HUES64 (cell line): ENCODE results near the gene ZNF23. TPM values are rescaled to one million over a fixed set of nuclear protein-coding genes. Genes with fewer than 3 reads are reported as not detected.
"Not testable (repeated sequence)": the region's sequence is repeated elsewhere in the genome, so short reads cannot be mapped to it uniquely, and the experiment has no call there.

Source experiments
- H3K27ac ChIP-seq: 2 replicates; pipeline ENCODE4 v1.7.0; 2013; ENCODE audit warnings: low read depth, low read length, inconsistent platforms
- H3K27me3 ChIP-seq: 2 replicates; pipeline ENCODE4 v1.6.1; 2013; ENCODE audit warnings: mild to moderate bottlenecking, low read length; ENCODE audit not compliant: insufficient read depth
- H3K36me3 ChIP-seq: 2 replicates; pipeline ENCODE4 v1.6.1; 2013; ENCODE audit warnings: mild to moderate bottlenecking, low read length; ENCODE audit not compliant: insufficient read depth
- H3K4me1 ChIP-seq: 2 replicates; pipeline ENCODE4 v1.6.1; 2013; ENCODE audit warnings: mild to moderate bottlenecking, low read length, moderate library complexity; ENCODE audit not compliant: insufficient read depth
- H3K4me3 ChIP-seq: 2 replicates; pipeline ENCODE4 v1.5.1; 2013; ENCODE audit warnings: mild to moderate bottlenecking, low read length, moderate library complexity
- H3K9ac ChIP-seq: 2 replicates; pipeline ENCODE4 v1.6.1; 2013; ENCODE audit warnings: mild to moderate bottlenecking, low read depth, low read length
- H3K9me3 ChIP-seq: 2 replicates; pipeline ENCODE4 v1.6.1; 2013; ENCODE audit warnings: low read depth, low read length; ENCODE audit not compliant: insufficient read depth
- WGBS: fragments of 150-250, 120-280 bp; methylation state at CpG from one replicate; pipeline ENCODE4 v1.1.7; 2013; ENCODE audit warnings: missing lambda C conversion rate; 5-methylcytosine and 5-hydroxymethylcytosine counted together
- polyA plus RNA-seq, 2 experiments: library from polyadenylated mRNA; stranded (reverse); fragments of 50-300 nt; gene quantifications; one replicate each; pipeline ENCODE4 v1.2.3, GENCODE V29; 2013

Gene ZNF23
- polyA plus RNA-seq (2013, experiment 1 of 2), result 6.2 TPM
- polyA plus RNA-seq (2013, experiment 2 of 2), result 8.7 TPM

GRCh38 chr16:71461686-71462648, at the start of gene ZNF23:
TSS of gene ZNF23 (minus strand) at chr16:71462247. CDS start at chr16:71456796, 5,451 bp downstream.
- Histone ChIP-seq H3K36me3 (no peaks in the 10 kb centered on the region), H3K9me3 (no peaks in the 10 kb centered on the region), H3K27me3 (no peaks in the 10 kb centered on the region), H3K4me3 (peak within 1 kb of the TSS; percentile 98), H3K4me1 (peaks cover 13% of the 10 kb centered on the region; the same call in 1 of the 2 replicates), H3K9ac (peak within 1 kb of the TSS; percentile 95), H3K27ac (peak within 1 kb of the TSS; percentile 72)
- WGBS, result under 1% methylated on average over 50 of the region's 52 CpGs

- Histone ChIP-seq H3K9ac (no peak overlapping the region), H3K9me3 (0 out of 2 replicates have a peak, but pooled peaks cover 3% of the 10 kb centered on the region), H3K27me3 (no peaks in the 10 kb centered on the region), H3K27ac (no peak overlapping the region), H3K36me3 (no peaks in the 10 kb centered on the region), H3K4me3 (no peak overlapping the region), H3K4me1 (no peaks in the 10 kb centered on the region)
- 78% methylated on average over 1 of the region's 1 CpG for WGBS
Measured at GRCh38 chr16:71507061-71507460, 45.0 kb upstream of the ZNF23 start.

- Histone ChIP-seq H3K36me3 (no peaks in the 10 kb centered on the region), H3K27ac (no peak overlapping the region), H3K4me3 (no peak overlapping the region), H3K4me1 (no peaks in the 10 kb centered on the region), H3K27me3 (no peaks in the 10 kb centered on the region), H3K9ac (no peak overlapping the region), H3K9me3 (no peaks in the 10 kb centered on the region)
- 91% methylated on average over 5 of the region's 5 CpGs for WGBS
Measured at GRCh38 chr16:71504901-71505300, 42.9 kb upstream of the ZNF23 start.

DNA sequence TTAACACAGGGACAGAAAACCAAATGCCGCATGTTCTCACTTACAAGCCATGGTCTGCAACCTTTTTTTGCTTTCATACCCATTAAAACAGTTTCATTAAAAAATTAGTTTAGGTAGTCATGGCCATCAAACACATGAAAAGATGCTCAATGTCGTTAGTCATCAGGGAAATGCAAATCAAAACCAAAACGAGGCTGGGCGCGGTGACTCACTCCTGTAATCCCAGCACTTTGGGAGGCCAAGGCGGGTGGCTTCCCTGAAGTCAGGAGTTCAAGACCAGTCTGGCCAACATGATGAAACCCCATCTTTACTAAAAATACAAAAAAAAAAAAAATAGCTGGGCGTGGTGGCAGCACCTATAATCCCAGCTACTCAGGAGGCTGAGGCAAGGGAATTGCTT, 42.0 kb upstream of the ZNF23 start:
- not testable (repeated sequence) for H3K4me3 ChIP-seq, H3K9ac ChIP-seq, H3K4me1 ChIP-seq, H3K9me3 ChIP-seq, H3K36me3 ChIP-seq, H3K27ac ChIP-seq, H3K27me3 ChIP-seq
- 87% methylated on average over 6 of the region's 7 CpGs for WGBS

DNA sequence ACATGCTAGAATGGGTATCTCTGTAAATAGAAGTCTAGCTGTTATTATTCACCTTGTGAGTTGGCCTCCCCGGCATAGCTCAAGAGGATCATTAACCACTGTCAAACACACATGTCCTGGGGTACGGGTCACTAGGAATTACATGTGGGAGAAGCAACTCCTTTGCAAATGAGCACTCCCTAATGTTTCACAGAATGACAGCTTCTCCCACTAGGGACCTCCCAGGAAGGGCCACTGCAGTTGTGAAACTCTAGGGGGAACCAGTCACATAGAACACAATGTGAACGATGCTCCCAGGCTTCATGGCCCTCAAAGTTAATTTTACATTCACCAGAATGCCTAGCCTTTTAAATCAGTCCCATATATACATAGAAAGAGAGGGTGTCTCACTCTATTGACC, 39.5 kb upstream of the ZNF23 start:
- Histone ChIP-seq H3K27me3 (no peaks in the 10 kb centered on the region), H3K36me3 (no peaks in the 10 kb centered on the region), H3K9ac (no peak overlapping the region), H3K4me1 (no peaks in the 10 kb centered on the region), H3K27ac (no peak overlapping the region), H3K4me3 (no peak overlapping the region), H3K9me3 (no peaks in the 10 kb centered on the region)
- WGBS, result 86% methylated on average over 3 of the region's 3 CpGs

GRCh38 chr16:71500964-71501363, 38.9 kb upstream of the ZNF23 start:
- no peaks in the 10 kb centered on the region for H3K4me1 ChIP-seq
- no peak overlapping the region for H3K4me3 ChIP-seq
- 88% methylated on average over 2 of the region's 2 CpGs for WGBS

GRCh38 chr16:71499775-71500364, 37.8 kb upstream of the ZNF23 start:
- Histone ChIP-seq H3K4me3 (no peak overlapping the region), H3K4me1 (no peaks in the 10 kb centered on the region), H3K9me3 (no peaks in the 10 kb centered on the region), H3K9ac (no peak overlapping the region), H3K27ac (no peak overlapping the region), H3K27me3 (no peaks in the 10 kb centered on the region), H3K36me3 (no peaks in the 10 kb centered on the region)
- WGBS, result 4% methylated on average over 3 of the region's 3 CpGs

More at GRCh38 chr16:71500964-71501363, 38.9 kb upstream of the ZNF23 start:
- H3K9ac ChIP-seq, result no peak overlapping the region
- H3K27ac ChIP-seq, result no peak overlapping the region
- H3K9me3 ChIP-seq, result no peaks in the 10 kb centered on the region
- no peaks in the 10 kb centered on the region for H3K36me3 ChIP-seq
- H3K27me3 ChIP-seq, result no peaks in the 10 kb centered on the region

DNA sequence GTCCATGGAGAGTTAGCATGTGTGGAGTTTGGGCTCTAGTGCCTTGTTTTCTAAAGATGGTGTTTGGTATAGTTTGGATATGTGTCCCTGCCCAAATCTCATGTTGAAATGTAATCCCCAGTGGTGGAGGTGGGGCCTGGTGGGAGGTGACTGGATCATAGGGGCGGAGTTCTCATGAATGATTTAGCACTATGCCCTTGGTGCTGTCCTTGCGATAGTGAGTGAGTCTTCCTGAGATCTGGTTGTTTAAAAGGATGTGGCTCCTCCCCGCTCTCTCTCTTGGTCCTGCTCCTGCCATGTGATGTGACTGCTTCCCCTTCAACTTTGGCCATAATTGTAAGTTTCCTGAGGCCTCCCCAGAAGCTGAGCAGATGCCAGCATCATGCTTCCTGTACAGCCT, 36.0 kb upstream of the ZNF23 start:
- Histone ChIP-seq H3K27ac (no peak overlapping the region), H3K4me1 (no peaks in the 10 kb centered on the region), H3K9ac (no peak overlapping the region), H3K9me3 (no peaks in the 10 kb centered on the region), H3K4me3 (no peak overlapping the region), H3K36me3 (no peaks in the 10 kb centered on the region), H3K27me3 (no peaks in the 10 kb centered on the region)
- WGBS, result 90% methylated on average over 3 of the region's 3 CpGs

GRCh38 chr16:71493213-71493612, 31.2 kb upstream of the ZNF23 start:
- WGBS, result 79% methylated on average over 3 of the region's 3 CpGs
- no peaks in the 10 kb centered on the region for H3K9me3 ChIP-seq
- H3K4me1 ChIP-seq, result no peaks in the 10 kb centered on the region
- H3K27me3 ChIP-seq, result peaks cover 3% of the 10 kb centered on the region; the same call in 1 of the 2 replicates
- H3K36me3 ChIP-seq, result no peaks in the 10 kb centered on the region
- H3K9ac ChIP-seq, result no peak overlapping the region
- H3K27ac ChIP-seq, result no peak overlapping the region
- H3K4me3 ChIP-seq, result no peak overlapping the region

GRCh38 chr16:71492786-71493185, 30.7 kb upstream of the ZNF23 start:
- no peaks in the 10 kb centered on the region for H3K9me3 ChIP-seq
- no peak overlapping the region for H3K9ac ChIP-seq
- H3K27ac ChIP-seq, result no peak overlapping the region
- H3K4me1 ChIP-seq, result no peaks in the 10 kb centered on the region
- peaks cover 3% of the 10 kb centered on the region; the same call in 1 of the 2 replicates for H3K27me3 ChIP-seq
- 77% methylated on average over 2 of the region's 2 CpGs for WGBS
- H3K4me3 ChIP-seq, result no peak overlapping the region
- H3K36me3 ChIP-seq, result no peaks in the 10 kb centered on the region

GRCh38 chr16:71491054-71491453, 29.0 kb upstream of the ZNF23 start:
- H3K27ac ChIP-seq, result no peak overlapping the region
- H3K36me3 ChIP-seq, result no peaks in the 10 kb centered on the region
- no peaks in the 10 kb centered on the region for H3K4me1 ChIP-seq
- no peaks in the 10 kb centered on the region for H3K9me3 ChIP-seq
- no peak overlapping the region for H3K4me3 ChIP-seq
- 68% methylated on average over 3 of the region's 3 CpGs for WGBS
- no peak overlapping the region for H3K9ac ChIP-seq
- peaks cover 6% of the 10 kb centered on the region; the same call in 1 of the 2 replicates for H3K27me3 ChIP-seq
